AG04450 (cell line): Measurements from ENCODE around the gene DYNLT1. TPM values are rescaled to one million over a fixed set of nuclear protein-coding genes. Genes with fewer than 3 reads are reported as not detected.
"Not testable (repeated sequence)": the region's sequence is repeated elsewhere in the genome, so short reads cannot be mapped to it uniquely, and the experiment has no call there.

Source experiments
- CTCF ChIA-PET: fragments of 300-600, 350-600 bp; formaldehyde crosslinking; extraction: SDS; loops from one replicate; lab custom pipeline; 2022; ENCODE audit warnings: antibody characterized with exemption, inconsistent platforms; lab: Charles Lee
- POLR2A ChIA-PET: fragments of 350-600 bp; formaldehyde crosslinking; extraction: SDS; loops from one replicate; lab custom pipeline; 2021; ENCODE audit warnings: antibody characterized with exemption, inconsistent platforms; lab: Yijun Ruan, JAX
- DNase-seq: peaks from one replicate; pipeline ENCODE4 v3.0.0-alpha.2; 2011; ENCODE audit warnings: low read depth, low spot score
- H3K27ac ChIP-seq: one replicate; pipeline ENCODE4 v1.5.1; 2012; ENCODE audit warnings: low read depth, low read length, control low read depth
- H3K27me3 ChIP-seq: one replicate; pipeline ENCODE4 v1.6.0; 2012; ENCODE audit warnings: low read length; ENCODE audit not compliant: control insufficient read depth, insufficient read depth
- H3K4me3 ChIP-seq: 2 replicates; pipeline ENCODE4 v1.5.1; 2011; ENCODE audit warnings: mild to moderate bottlenecking, low read depth, low read length, control low read depth
- H3K9me3 ChIP-seq: 2 replicates; pipeline ENCODE4 v1.5.1; 2012; ENCODE audit warnings: low read length; ENCODE audit not compliant: control insufficient read depth, insufficient read depth
- polyA plus RNA-seq: library from polyadenylated mRNA; depleted of rRNA; stranded (reverse); fragments of >200 nt; gene quantifications from 2 replicates; pipeline ENCODE4 v1.2.3, GENCODE V29; 2011
- TF ChIP-seq, protein P1 (sequence below): IDR thresholded peaks from 2 replicates; pipeline ENCODE4 v1.5.1; 2011; ENCODE audit warnings: low read depth, low read length, control low read depth, inconsistent platforms

Gene DYNLT1
- polyA plus RNA-seq, 1 experiment, result 422 TPM

DNA sequence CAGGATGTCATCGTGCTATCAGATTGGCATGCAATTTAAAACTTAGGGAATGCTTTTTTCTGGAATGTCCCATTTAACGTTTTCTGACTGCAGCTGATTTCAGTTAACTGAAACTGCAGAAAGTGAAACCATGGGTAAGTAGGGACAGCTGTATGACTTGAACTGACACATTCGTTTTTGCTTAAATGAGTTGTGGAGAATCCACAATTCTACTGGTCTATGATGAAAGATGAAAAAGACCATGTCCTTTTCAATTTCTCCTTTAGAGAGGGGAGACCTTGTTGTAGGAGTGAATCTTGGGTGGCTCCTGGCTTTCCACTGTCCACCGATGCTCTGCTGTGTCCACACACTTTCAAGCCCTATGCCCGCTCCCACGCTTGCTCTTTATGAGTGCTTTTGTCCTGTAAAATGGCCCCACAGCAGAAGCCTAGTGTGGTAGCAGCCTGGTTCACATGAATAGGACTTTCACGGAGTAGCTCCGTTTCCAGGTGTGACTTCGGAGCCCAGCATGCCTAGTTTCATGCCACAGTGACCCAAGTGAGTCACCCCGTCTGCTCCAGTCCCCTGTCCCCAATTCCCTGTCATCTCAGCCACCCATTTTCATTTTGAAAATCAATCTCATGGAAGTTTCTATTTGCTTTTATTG is 21.9 kb downstream of the DYNLT1 start:
- no peak overlapping the region for H3K27ac ChIP-seq

DNA sequence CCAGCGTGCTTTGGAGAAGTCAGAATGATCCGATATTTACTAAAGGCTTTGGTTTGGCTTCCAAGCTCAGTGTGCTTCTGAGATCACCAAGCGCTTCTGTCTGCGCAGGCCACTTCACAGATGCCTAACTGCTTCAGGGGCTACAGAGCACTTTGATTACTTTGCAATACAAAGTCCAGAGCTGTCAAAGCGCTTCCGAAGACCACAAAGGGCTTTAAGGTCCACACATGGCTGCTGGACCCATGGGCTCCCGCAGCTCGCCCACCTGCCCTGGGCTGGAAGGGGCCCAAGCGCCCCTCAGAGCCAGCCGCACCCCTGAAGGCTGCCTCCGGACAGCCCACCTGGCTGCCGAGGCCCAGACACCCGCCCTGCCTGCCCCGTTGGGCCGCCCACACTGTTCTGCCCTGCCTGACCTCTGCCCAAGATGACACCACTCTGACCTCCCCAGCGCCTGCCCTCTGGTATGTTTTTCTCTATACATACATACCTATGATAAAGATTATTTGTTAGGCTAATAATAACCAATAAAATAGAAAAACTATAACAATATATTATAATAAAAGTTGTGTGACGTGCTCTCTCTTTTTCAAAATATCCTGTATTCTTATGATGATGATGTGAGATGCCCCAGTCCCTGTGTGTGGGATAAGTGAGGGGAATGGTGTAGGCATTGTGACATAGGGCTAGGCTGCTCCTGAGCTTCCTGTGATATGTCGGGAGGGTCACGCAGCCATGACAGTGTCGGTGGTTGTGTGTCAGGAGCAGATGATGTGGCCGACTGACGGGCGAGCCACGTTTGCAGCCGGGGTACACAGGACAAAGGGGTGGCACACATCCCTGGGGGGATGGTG is 22.6 kb downstream of the DYNLT1 start:
- Histone ChIP-seq H3K27me3 (no peaks in the 10 kb centered on the region), H3K9me3 (no peaks in the 10 kb centered on the region), H3K27ac (no peak overlapping the region), H3K4me3 (no peak overlapping the region)
- ChIA-PET POLR2A (no interaction called here), CTCF (interaction anchor here (1.4 kb wide), 1 partner anchor 16 kb away, joined by 3 read pairs; no protein-coding TSS in a partner anchor)
- no peak for DNase-seq
- TF ChIP-seq, protein P1, sequence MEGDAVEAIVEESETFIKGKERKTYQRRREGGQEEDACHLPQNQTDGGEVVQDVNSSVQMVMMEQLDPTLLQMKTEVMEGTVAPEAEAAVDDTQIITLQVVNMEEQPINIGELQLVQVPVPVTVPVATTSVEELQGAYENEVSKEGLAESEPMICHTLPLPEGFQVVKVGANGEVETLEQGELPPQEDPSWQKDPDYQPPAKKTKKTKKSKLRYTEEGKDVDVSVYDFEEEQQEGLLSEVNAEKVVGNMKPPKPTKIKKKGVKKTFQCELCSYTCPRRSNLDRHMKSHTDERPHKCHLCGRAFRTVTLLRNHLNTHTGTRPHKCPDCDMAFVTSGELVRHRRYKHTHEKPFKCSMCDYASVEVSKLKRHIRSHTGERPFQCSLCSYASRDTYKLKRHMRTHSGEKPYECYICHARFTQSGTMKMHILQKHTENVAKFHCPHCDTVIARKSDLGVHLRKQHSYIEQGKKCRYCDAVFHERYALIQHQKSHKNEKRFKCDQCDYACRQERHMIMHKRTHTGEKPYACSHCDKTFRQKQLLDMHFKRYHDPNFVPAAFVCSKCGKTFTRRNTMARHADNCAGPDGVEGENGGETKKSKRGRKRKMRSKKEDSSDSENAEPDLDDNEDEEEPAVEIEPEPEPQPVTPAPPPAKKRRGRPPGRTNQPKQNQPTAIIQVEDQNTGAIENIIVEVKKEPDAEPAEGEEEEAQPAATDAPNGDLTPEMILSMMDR, result no peak

More for the DNA sequence above, 21.9 kb downstream of the DYNLT1 start:
- no peaks in the 10 kb centered on the region for H3K9me3 ChIP-seq
- POLR2A ChIA-PET, result no interaction called here
- no peak for DNase-seq
- TF ChIP-seq, protein P1, result no peak
- H3K4me3 ChIP-seq, result no peak overlapping the region
- CTCF ChIA-PET, result interaction anchor here (1.4 kb wide), 1 partner anchor 17 kb away, joined by 3 read pairs; no protein-coding TSS in a partner anchor
- no peaks in the 10 kb centered on the region for H3K27me3 ChIP-seq

DNA sequence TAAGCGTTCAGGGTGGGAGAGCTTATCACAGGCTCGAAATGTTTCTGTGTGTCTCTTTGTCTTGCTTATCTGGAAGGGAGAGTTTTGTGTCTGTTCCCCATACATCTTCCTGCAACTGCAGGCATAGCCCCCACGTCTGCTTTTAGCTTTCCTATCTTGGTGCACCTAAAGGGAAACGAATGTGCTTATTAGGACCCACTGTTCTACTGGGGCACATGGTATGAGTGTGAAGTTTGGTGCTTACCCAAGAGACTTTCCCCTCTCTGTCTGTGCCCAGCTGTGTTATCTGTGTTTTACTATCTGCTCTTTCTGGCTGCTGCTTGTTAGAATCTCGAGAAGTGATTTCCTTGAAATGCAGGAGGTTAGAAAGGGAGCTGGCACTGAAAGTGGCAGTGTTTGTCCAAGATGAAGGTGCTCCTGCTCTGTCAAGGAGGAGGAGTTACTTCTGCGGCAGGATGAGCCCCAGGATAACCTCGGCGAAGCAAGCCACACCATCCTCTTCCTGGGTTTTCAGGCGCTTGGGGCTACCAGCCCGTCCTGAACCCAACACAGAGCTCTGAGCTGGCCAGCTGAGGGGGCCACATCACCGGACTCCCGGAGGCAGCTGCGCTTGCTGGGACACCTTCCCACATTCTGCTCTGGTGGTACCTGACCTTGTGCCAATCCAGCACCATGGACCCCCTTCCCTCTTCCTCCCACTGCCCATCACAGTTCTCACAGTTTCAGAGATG is 23.4 kb downstream of the DYNLT1 start:
- H3K27ac ChIP-seq, result no peak overlapping the region
- H3K27me3 ChIP-seq, result no peaks in the 10 kb centered on the region
- ChIA-PET CTCF (no interaction called here), POLR2A (interaction anchor here (1.1 kb wide), 1 partner anchor 9 kb away, joined by 3 read pairs; no protein-coding TSS in a partner anchor)
- no peak overlapping the region for H3K4me3 ChIP-seq
- TF ChIP-seq, protein P1, result no peak
- DNase-seq, result no peak
- no peaks in the 10 kb centered on the region for H3K9me3 ChIP-seq

DNA sequence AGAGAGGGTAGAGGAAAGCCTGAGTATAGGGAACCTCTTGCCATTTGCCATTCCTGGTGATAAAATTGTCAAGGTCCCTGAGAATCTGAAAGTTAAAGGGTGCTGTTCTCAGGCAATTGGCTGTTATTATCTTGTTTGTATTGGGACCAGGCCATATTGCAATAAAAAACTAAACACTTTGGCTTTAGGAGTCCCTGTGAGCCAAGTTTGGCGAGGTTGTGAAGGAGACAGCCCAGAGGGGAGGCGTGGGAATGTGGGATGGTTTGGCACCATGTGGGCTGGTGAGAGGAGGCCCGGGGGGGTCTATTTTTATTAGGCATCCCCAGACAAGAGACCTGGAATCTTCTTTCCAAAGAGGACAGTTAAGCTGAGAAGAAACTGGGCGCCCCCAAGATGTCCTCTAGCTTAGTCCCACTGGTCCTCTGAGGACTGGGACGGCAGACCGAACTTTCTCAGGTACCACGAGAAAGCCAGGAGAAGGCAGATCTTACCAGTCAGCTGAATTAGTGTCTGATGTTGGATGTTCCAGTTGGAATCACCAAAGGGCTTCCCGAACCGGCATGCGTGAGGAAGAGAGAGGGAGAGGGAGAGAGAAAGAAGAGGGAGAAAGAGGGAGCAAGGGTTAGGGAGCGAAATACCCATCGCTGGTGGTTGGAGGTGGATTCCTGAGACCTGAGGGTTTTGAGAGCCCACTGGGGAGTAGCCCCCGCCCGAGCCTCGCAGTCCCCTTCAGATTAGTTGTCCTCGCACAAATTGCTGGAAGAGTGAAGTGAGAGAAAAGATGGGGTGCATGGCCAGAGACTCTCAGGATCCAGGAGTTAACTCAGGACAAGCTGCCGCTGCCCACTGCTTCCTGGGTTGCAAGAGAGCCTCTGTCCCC is 24.4 kb downstream of the DYNLT1 start:
- CTCF ChIA-PET, result interaction anchor here (0.9 to 1.4 kb wide), 2 partner anchors 14 to 71 kb away, joined by 3 read pairs; no protein-coding TSS in a partner anchor
- TF ChIP-seq, protein P1, result no peak
- POLR2A ChIA-PET, result interaction anchor here (1.1 kb wide), 1 partner anchor 10 kb away, joined by 3 read pairs; no protein-coding TSS in a partner anchor
- H3K27me3 ChIP-seq, result no peaks in the 10 kb centered on the region
- no peaks in the 10 kb centered on the region for H3K9me3 ChIP-seq
- no peak for DNase-seq
- H3K27ac ChIP-seq, result no peak overlapping the region
- no peak overlapping the region for H3K4me3 ChIP-seq

DNA sequence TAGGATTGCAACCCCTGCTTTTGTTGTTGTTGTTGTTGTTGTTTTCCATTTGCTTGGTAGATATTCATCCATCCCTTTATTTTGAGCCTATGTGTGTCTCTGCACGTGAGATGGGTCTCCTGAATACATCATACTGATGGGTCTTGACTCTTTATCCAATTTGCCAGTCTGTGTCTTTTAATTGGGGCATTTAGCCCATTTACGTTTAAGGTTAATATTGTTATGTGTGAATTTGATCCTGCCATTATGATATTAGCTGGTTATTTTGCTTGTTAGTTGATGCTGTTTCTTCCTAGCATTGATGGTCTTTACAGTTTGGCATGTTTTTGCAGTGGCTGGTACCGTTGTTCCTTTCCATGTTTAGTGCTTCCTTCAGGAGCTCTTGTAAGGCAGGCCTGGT is 26.3 kb downstream of the DYNLT1 start:
- H3K9me3 ChIP-seq, H3K27ac ChIP-seq, H3K4me3 ChIP-seq, POLR2A ChIA-PET, DNase-seq, H3K27me3 ChIP-seq: not testable (repeated sequence)
- CTCF ChIA-PET, result interaction anchor here (1.0 kb wide), 1 partner anchor 14 kb away, joined by 3 read pairs; no protein-coding TSS in a partner anchor

DNA sequence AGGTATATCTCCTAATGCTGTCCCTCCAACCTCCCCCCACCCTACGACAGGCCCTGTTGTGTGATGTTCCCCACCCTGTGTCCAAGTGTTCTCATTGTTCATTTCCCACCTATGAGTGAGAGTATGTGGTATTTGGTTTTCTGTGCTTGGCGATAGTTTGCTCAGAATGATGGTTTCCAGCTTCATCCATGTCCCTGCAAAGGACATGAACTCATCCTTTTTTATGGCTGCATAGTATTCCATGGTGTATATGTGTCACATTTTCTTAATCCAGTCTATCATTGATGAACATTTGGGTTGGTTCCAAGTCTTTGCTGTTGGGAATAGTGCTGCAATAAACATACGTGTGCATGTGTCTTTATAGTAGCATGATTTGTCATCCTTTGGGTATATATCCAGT is 29.9 kb downstream of the DYNLT1 start:
- CTCF ChIA-PET, H3K27me3 ChIP-seq, POLR2A ChIA-PET: not testable (repeated sequence)

More for the DNA sequence above, 29.9 kb downstream of the DYNLT1 start:
- not testable (repeated sequence) for H3K4me3 ChIP-seq, H3K27ac ChIP-seq, DNase-seq, H3K9me3 ChIP-seq
